ENCODE data around the gene MAPRE2.

Gene MAPRE2

DNA sequence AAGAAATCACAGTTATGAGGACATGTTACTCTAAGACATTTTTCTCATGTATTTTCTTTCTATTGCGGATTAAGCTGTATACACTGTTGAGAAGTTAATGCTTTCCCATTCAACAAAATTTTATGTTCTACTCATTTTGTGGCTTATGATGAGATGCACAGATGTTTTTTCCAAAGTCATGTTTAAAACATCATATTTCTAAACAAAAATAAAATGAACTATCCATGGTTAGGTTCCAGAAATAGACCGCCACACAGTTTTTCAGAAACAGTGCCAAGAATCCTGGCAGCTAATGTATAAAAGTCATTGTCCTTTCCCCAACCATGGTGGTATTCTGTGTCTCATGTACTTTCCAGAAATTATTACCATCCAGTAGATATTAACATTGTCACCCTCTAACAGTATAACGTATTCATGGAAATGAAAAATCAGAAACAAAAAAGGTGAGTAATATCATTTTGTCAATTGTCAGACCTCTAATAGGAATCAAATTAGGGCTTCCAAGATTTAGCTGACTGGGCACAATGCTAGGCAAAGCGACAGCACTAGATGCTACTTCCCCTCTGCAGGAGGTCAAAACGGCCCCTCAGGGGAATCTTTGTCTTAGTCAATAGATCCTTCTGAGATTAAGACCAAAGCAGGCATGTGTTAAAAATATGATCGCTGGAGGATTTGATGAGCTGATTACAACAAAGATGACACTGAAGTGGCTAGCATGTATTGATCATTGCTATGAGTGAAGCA lies 145.2 kb downstream of the MAPRE2 start:
- no peak for DNase-seq

DNA sequence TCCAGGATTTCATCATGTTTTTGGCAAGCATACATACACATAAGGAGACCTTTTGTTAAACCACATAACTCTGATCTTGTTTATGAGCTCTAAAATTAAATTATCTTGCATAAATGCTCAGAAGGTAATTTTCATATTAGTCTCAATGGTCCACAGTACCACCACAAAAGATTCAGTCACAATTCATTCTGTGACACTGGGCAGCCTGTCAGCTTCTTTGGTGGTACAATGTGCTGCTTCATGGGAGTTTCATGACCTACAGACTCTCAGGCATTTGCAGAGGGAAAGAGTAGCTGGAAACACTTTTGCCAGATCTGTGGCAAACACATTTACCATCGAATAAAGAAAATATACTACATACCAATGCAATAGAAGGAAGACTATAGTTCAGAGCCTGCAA lies 148.3 kb downstream of the MAPRE2 start:
- no peak for DNase-seq

DNA sequence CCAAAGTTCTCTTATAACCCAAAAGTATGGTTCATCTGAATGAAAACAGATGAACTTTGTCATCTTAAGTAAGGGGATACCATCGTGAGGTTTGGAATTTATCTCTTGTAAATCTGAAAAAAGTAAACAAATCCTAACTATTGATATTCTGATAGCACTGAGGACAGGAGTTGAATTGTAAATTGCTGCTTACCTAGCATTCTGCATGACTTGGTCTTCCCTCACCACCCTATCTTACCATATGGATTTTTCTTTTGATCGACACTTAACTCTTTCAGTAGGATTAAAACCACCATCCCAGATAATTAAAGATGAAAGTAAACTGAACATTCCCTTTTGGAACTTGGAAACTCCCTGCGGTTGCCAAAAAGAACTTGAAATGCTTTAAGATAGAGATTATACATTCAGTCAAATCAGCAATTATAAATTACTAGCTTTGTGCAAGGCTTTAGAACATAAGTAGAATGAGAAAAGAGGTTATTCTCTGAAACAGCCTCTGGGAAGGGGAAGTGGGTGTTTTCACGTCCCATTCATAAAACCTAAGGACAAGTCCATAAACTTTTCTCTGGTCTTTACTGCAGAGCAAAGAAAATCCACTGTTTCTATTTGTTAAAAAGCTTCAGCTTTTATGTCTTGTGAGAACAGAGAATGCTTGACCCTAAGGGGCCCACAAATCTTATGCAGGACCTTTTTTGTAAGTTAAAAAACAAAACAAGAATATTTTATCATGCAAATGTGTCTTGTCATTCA lies 149.9 kb downstream of the MAPRE2 start:
- DNase-seq = no peak

DNA sequence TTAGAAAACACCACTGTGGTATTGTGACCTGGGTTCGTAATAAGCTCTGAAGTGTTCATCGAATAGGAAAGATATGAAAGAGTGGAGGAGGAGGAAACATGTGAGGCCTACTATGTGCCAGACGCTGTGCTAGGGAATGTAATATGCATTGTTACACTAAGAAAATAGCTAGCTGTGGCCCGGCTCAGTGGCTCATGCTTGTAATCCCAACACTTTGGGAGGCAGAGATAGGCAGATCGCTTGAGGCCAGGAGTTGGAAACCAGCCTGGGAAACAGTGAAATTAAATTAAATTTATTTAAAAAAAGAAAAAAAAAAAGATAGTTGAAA lies 150.4 kb downstream of the MAPRE2 start:
- DNase-seq = no peak

DNA sequence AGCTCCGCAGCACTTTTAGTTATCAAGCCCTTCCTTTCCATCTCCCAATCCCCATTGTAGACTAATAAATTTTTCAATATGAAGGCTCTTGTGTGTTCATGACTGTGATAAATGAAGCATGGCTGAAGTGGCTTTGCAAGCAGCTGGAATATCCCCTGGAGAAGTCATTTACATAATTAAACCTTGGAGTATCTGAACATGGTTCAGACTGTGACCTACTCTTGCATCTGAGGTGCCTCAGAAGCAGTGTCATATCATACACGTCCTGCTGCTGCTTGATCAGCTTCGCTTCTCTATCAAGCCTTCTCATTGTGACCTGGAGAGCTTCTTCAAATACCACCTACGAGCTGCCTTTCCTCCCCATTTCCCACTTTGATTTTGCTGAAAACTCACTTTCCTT lies 151.2 kb downstream of the MAPRE2 start:
- DNase-seq = no peak
